HG02970 (cell line): Measurements from ENCODE around the gene SLC19A1.
"Not testable (repeated sequence)": the region's sequence is repeated elsewhere in the genome, so short reads cannot be mapped to it uniquely, and the experiment has no call there.

ENCODE experiments used
- ATAC-seq: cut with Tn5 transposase; IDR thresholded peaks from one replicate; pipeline ENCODE4 v1.9.1; 2021; ENCODE audit warnings: mild to moderate bottlenecking, moderate library complexity, moderate number of reproducible peaks; ENCODE audit not compliant: unreplicated experiment, low FRiP score

Gene SLC19A1

DNA sequence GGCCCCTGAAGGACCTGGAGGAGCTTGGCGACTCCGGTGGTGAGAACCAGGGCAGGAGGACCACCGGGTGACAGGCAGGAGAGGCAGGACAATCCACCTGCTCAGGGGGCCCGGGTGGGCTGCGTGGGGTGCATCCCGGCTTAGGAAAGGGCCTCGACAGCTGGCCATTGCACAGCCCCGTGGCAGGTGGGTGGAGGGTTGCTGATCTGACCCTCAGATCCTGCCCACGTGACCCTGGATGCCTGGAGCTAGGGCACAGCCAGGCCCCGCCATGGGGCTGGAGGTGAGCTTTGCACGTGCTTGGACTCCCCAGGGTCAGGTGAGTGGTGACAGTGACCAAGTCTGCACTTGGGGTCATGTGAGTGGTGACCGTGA is 35.5 kb upstream of the SLC19A1 start:
- no peak for ATAC-seq

DNA sequence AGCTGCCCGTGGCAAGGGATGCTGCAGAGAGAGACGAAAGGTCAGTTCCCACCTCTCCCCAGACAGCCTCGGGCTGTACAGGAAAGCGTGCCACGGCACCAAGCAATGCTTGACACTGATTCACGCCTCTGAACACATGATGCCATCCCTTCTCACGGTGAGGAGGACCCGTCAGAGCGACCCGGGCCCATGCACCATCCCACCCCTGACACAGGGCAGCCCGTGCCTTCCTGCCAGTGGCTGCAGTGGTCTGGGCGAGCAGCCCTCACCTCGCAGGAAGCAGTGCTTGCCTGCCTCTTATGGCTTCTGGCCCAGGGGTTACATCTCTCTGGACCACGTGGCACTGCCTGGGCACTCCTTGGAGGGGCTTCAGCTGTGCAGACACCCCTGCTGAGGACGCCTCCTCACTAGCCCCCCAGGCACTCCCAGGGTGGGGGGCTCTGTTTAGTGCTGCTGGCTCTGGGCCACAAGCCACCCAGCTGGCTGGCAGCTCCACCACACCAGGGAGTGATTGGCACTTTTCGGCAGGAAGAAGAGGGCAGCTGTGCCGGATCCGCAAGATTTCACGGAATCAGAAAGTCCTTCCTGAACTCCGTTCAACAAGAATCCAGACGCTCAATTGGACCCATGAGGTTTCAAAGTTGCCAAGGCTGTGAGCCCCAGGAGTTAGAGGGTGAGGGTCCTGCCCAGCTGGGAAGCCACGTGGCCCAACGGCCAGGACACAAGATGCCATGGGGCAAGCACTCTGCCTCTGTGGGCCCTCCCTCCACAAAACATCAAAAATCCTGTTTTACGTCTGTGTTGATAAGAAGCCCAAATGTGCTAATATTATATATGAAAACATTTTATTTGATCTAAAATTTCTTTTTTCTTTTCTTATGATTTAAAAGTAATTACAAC is 34.8 kb upstream of the SLC19A1 start:
- ATAC-seq, result no peak

DNA sequence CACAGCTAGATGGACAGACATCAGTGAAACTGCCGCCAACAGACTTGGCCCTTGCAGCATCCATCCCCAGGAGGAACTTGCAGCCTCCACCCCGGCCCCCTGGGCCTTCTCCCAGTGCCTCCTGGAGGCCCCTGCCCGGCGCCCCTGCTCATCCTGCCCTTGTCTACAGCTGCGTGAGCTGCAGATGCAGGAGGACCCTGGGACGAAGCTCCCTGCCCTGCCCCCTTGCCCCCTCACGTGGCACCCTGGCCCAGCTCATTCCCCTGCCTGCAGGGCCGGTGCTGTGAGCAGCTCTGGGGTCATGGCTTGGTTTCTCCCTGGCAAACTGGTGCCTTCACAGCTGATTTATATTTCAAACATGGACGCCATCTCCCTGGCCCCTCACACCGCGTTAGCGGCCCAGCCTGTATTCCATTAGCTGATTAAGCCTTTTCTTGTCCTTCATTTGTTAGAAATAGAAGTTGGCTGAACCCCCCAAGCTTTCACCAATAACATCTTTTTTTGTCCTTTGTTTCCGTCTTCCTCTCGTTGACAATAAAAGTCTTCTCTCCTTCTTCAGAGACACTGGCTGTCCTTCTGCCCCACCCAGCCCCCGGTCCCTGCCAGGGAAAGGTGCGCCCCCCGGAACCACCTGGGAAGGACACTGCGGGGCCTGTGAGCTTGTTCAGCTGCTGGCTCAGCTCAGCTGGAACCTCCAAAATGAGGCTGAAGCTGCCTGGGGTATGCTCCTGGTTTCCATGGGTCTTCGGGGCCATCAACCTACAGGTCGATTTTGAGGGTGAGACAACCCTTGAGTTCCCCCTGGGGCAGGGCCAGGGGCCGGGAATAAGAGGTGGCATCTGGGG is 34.0 kb upstream of the SLC19A1 start:
- ATAC-seq, result no peak

DNA sequence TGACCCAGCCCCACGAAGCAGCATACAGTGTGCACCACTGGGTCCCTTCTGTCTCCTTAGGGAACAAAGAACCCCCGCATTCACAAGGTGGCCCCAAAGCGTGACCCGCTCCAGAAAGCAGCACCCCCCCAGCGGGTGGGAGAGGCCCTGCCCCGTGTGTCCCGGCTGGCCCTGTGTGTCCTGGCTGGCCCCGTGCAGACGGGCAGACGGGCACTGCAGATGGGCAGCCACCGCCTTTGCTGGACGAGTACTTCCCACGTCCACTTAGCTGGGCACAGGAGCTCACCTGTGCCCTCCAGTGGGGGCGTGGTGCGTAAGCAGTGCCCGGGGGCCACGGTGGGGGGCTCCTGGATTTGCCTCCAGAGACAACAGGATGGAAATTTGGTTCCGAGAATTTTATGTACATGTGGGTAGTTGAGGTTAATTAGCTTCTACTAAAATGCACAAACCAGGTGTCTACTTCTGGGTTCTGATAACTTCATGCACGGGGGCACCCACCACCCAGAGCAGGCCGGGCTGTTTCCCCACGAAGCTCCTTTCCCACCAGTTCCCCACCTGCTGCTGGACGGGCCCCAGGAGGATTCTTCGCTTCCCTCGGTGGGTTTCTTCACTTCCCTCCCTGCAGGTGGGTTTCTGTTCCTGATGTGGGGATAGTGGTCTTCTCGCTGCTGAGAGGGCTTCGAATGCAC is 33.2 kb upstream of the SLC19A1 start:
- no peak for ATAC-seq

DNA sequence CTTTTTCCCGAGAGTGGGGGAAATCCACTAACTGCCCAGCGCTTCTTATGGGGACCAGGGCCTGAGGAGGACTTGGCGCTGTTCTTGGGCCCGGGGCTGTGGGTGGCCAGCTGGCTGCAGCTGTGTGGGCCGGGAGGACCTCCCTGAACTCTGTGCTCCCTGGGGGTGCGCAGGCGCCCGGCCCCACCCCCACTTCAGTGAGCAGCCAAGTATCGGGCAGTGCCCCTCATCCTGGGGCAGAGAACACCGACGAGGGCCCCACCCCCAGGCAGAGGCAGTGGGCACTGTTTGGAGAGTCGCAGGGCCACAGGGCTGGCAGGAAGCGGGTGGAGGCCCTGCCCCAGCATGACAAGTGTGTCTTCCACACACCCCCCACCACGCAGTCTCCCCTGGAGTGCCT is 32.5 kb upstream of the SLC19A1 start:
- ATAC-seq, result no peak

DNA sequence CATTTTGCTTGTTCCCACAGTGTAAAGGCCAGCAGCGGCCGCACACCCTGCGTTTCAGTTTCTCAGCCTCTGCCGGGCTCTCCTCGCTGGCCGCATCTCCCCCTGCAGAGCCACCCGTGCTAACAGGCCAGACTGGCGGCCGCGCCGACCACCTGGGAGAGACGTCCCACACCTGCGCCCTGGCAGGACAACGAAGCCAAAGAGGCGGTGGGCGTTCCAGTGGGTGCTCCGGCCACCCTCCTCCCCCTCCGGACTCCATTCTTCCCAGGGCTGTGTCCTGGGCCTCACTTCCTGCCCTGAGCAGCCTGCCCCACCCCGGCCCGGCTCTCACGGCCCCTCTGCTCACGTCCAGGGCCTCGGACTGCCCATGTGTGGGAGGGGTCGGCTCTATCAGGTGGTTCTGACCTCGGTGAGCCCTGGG is 31.9 kb upstream of the SLC19A1 start:
- ATAC-seq, result no peak

DNA sequence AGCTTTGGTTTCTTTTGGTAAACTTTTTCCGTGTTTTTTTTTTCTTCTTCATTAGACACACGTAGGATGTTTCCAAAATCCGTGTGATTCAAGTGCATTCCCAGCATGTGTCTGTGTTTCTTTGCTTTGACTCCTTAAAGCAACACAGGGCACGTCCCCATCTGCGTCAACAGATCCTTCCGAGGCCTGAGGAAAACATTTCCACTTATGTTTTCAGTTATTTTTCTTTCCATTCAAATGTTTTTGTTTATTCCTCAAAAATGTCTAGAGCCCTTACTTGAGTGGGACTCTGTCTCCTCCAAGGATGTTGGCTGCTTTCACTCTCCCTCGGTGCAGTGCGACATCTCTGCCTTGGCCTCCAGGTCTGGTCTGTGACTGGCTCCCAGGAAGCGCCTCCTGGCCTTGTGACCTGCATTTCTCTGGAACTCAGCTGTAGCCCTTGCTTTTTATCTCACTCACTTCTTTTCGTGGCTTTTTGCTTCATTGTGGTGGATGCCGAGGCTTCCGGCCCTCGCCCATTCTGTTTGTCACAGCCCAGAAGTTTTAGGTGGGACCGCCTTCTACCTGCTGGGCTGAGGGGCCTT is 31.3 kb upstream of the SLC19A1 start:
- no peak for ATAC-seq

DNA sequence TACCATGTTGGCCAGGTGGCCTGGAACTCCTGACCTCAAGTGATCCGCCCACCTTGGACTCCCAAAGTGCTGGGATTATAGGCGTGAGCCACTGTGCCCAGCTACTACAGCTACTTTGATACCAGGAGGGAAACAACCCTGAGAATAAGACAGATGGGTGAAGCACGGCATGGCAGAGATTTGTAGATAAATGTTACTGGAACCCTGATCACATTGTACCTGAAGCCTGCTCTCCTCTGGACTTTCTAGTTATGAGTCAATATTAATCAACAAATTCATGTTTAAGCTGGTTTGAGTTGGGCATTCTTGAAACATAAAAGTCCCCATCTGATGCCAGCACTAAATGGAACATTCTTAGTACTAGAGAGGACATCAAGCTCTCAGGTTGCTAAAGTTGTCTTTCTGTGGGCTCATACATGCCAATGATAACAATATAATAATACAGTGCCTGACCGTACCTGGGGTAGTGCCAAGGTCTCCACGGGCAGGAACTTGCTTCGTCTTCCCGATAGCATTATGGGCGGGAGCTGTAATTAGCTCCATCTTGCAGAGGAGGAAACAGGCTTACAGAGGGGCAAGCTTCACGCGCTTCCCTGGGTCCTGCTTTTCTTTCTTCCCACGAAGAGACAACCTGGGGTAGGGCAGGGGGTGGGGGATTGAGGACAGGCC is 30.7 kb upstream of the SLC19A1 start:
- no peak for ATAC-seq

DNA sequence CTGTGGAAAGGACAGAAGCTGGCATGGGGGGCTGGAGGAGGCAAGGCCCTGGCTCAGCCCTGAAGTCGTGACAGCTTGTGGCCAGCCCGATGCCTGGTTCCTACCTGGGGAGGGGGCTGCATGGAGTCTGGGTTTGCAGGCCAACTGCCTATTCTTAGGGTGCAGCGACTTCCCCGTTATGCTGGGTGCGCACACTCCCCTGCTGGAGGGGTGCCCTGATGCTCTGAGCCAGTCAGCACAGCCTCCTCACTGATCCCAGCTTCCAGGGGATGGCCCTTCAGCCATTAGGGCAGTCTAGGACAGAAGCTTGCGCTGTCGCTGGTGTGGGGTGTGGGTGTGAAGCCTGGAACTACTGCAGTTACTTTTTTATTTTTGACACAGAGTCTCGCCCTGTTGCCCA is 30.0 kb upstream of the SLC19A1 start:
- no peak for ATAC-seq

DNA sequence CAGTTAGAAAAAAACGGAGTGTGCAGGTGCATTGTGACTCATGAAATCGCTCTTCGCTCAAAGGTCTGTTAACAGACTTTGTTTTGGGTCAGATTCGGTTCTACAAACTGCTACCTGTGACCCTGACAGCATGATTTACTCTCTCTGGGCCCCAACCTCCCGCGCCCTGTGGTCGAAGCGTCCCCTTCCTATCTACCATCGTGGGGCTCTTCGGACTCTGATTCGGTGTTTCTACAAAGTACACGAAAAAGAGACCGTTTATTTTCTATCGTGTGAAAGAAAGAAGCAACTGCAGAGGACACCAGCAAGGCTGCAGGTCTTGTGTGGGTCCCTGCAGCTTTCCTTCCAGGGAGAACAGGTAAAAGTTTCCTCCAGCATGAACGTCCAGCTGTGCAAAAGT is 29.4 kb upstream of the SLC19A1 start:
- ATAC-seq, result no peak

DNA sequence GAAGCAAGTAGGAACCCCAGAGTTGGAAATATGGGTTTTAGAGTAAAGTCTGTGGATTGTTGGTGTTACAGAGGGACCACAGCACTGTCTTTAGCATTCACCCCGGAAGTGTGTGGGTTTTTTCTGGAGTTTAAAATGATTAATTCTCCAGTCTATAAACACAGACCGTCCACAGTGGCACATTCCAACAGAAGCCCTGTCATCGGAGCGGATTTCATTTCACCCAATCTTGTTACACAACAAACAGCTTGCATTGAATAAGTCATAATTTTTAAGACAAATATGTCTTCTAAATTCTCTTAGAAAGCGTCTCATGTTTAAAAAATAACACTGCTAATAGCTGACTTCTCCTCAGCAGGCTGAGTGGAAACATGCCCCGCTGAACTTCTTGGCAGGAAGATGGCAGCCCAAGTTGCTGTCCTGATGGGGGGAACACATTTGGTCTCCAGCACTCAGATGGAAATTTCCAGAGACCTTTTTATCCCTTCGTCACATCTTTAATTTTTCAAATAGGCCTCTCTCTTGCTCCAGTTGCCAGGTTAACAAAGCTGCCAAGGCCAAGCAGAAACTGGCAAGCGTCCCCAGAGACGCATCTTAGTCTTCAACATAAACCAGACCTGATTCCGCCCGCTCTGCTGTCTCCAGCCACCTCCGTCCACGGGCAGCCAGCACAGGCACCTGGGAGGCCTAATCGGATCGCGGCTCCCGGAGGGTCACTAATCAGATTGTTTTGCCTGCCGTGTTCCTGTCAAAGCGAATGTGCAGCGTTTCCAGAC is 28.8 kb upstream of the SLC19A1 start:
- ATAC-seq, result no peak

DNA sequence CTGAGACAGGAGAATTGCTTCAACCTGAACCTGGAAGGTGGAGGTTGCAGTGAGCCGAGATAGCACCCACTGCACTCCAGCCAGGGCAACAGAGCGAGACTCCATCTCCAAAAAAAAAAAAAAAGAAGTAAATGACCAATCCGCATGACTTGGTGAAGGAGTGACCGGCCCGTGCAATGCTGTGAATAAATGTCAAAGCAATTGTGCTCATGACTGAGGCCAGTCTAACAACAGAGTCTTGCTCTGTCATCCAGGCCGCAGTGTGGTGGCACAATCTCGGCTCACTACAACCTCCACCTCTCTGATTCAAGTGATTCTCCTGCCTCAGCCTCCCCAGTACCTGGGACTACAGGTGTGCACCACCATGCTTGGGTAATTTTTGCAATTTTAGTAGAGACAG is 27.8 kb upstream of the SLC19A1 start:
- no peak for ATAC-seq

DNA sequence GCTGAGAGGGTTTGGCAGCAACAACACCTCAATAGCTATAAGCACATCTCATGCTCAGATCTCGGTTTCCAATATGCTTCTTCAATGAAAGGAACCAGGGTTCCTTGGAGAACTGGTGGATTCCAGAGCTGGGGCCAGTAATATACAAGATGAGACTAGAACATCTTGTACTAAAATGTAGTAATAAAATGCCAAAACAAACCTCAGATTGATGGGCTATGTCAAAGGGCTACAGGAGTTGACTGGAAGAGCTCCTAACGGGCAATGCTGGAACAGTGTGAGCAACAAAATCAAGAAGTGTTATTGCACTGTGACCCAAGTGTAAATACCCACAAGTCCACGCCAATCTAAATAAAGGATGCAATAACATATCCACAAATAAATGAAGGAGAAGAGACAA is 26.1 kb upstream of the SLC19A1 start:
- ATAC-seq, result no peak

DNA sequence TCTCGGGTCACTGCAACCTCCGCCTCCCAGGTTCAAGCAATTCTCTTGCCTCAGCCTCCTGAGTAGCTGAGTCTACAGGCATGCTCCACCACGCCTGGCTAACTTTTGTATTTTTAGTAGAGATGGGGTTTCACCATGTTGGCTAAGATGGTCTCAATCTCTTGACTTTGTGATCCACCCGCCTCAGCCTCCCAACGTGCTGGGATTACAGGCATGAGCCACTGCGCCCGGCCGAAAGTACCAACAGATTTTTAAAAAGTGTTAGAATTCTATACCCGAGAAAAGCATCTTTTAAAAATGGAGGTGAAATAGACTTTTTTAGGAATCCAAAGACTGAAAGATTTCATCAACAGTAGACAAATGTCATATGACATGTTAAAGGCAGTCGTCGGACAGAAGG is 21.9 kb upstream of the SLC19A1 start:
- ATAC-seq, result not testable (repeated sequence)

DNA sequence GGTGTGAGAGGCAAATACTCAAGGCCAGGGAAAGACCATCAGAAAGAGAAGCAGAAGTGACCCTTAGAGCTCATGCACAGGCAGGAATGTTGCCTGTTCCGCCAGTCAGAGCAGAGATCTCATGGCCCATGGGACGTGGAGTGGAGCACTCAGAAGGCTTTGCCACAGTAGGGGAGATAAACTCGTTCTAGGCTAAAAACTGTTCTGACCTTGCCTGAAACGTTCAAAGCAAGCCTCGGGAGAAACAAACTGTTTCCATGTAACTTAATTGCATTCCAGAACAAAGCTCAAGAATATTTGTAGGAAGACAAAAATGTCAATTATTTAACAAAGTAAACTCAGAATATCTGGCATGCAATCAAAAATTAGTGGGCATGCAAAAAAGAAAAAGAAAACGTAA is 20.7 kb upstream of the SLC19A1 start:
- no peak for ATAC-seq

DNA sequence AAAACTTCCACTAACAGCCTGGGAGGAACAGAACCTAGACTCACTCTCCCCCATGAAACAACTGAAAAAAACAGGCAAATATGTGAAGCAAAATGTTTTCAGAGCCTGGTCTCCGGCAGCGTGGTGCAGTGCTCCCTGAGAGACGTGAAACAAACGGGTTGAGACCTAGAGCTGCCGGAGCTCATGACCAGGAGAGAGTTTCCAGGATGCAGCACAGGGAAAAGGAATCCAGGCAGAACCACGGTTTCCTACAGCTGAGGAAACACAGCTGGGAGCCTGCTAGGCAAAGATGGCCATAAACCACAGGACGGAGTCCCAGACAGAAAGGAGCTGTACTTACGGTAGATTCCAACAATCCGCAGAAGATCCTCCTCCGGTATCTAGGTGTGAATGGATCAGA is 20.2 kb upstream of the SLC19A1 start:
- ATAC-seq, result no peak

DNA sequence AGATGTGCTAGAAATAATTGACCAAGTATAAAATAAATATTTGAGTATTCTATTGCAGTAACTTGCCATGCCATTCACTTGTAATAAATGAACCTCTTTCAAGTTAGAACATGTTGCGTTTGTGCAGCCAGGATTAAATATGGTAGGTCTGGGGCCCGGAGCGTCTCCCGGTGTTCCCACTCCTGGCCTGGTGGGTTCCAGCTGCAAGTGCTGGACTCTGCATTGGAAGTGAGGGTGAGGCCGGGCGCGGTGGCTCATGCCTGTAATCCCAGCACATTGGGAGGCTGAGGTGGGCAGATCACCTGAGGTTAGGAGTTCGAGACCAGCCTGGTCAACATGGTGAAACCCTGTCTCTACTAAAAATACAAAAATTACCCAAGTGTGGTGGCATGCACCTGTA is 19.0 kb upstream of the SLC19A1 start:
- not testable (repeated sequence) for ATAC-seq

DNA sequence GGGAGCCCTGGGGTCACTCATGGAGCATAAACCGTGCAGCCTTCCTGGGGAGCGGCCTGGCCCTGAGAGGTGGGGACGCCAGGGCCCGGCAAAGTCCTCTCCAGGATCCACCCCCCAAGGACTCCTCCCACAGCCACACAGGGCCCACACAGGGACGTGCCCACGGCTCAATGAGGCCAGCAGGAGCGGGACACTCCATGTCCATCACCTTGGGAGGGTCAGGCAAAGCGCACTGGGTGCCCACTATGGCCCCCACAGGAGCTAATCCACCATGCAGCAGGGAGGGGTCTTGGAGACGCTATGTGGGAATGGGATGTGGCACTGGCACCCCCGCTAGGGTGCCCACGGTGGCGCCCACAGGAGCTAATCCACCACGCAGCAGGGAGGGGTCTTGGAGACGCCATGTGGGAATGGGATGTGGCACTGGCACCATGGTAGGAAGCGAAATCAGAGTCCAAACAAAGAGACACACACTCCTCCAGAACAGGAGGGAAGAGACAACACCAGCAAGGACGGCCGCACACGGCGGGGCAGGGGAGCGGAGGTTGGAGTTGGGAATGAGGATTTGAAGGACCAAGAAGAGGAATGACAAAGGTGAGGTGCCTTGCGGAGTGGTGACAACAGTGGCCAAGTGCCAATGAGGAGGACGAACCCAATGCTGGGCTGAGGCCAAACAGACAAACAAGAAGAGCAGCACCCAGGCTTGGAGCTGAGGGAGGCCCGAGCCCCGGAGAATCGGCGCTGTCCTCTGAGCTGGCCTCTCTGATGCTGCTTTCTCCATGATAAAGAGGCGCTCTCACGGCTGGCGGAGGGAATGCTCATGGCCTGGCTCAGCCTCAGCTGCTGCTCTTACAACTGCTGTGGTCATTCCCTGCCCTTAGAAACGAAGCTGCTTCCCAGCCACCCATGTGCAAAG is 18.1 kb upstream of the SLC19A1 start:
- ATAC-seq, result no peak
